ENCODE measurements around the gene ADAMTS13.

ADAMTS13 gene

GRCh38 chr9:133402689-133403088, 19.5 kb upstream of the ADAMTS13 start:
- DNase-seq (ENCODE audit: low read depth) = no peak
- no peak overlapping the region for H3K4me3 ChIP-seq (ENCODE audit: low read length)
- TF ChIP-seq CTCF (conservative IDR thresholded peaks at IDR 0.05; ENCODE audit: low read depth, low read length) = no peak

- no peak overlapping the region for H3K4me3 ChIP-seq (ENCODE audit: low read length)
- peak; percentile 67 for TF ChIP-seq CTCF (conservative IDR thresholded peaks at IDR 0.05; ENCODE audit: low read depth, low read length)
- DNase-seq (ENCODE audit: low read depth) = no peak
Observed at GRCh38 chr9:133403766-133404453, 18.3 kb upstream of the ADAMTS13 start.

GRCh38 chr9:133404454-133405002, 17.6 kb upstream of the ADAMTS13 start:
- TF ChIP-seq CTCF (conservative IDR thresholded peaks at IDR 0.05; ENCODE audit: low read depth, low read length) = no peak
- no peak for DNase-seq (ENCODE audit: low read depth)
- no peak overlapping the region for H3K4me3 ChIP-seq (ENCODE audit: low read length)

- no peak overlapping the region for H3K4me3 ChIP-seq (ENCODE audit: low read length)
- no peak for TF ChIP-seq CTCF (conservative IDR thresholded peaks at IDR 0.05; ENCODE audit: low read depth, low read length)
- DNase-seq (ENCODE audit: low read depth) = no peak
Observed at GRCh38 chr9:133405508-133406438, 16.4 kb upstream of the ADAMTS13 start.

GRCh38 chr9:133406480-133407307, 15.5 kb upstream of the ADAMTS13 start:
- peak; percentile 93 for TF ChIP-seq CTCF (conservative IDR thresholded peaks at IDR 0.05; ENCODE audit: low read depth, low read length)
- H3K4me3 ChIP-seq (ENCODE audit: low read length) = no peak overlapping the region
- DNase-seq (ENCODE audit: low read depth) = no peak

- TF ChIP-seq CTCF (conservative IDR thresholded peaks at IDR 0.05; ENCODE audit: low read depth, low read length) = no peak
Observed at GRCh38 chr9:133408042-133408441, 14.1 kb upstream of the ADAMTS13 start.

More at GRCh38 chr9:133408042-133408441, 14.1 kb upstream of the ADAMTS13 start:
- no peak for DNase-seq (ENCODE audit: low read depth)
- no peak overlapping the region for H3K4me3 ChIP-seq (ENCODE audit: low read length)

All from retinal pigment epithelial cell (primary cell).